H7 (cell line): Measurements from ENCODE around the gene CDK16. TPM values are rescaled to one million over a fixed set of nuclear protein-coding genes. Genes with fewer than 3 reads are reported as not detected.

Experiments
- DNase-seq: peaks from one replicate; pipeline ENCODE4 v3.0.0; 2012
- H3K27me3 ChIP-seq: 2 replicates; pipeline ENCODE4 v1.6.0; 2011; ENCODE audit warnings: mild to moderate bottlenecking, low read length; ENCODE audit not compliant: control insufficient read depth, insufficient read depth
- H3K36me3 ChIP-seq: replicated peaks from 2 replicates; pipeline ENCODE4 v1.5.1; 2011; ENCODE audit warnings: low read length; ENCODE audit not compliant: control insufficient read depth, insufficient read depth
- H3K4me3 ChIP-seq: 2 replicates; pipeline ENCODE4 v1.5.1; 2011; ENCODE audit warnings: low read depth, mild to moderate bottlenecking, control low read depth, low read length, moderate library complexity; ENCODE audit not compliant: insufficient read depth
- total RNA-seq: library from RNA; depleted of rRNA; stranded (reverse); fragments of >200 nt; shearing (Covaris generic); gene quantifications from 2 replicates; pipeline ENCODE4 v1.2.3, GENCODE V29; 2014

CDK16 gene
- total RNA-seq, 1 experiment from 2014 or later: 227 TPM

DNA sequence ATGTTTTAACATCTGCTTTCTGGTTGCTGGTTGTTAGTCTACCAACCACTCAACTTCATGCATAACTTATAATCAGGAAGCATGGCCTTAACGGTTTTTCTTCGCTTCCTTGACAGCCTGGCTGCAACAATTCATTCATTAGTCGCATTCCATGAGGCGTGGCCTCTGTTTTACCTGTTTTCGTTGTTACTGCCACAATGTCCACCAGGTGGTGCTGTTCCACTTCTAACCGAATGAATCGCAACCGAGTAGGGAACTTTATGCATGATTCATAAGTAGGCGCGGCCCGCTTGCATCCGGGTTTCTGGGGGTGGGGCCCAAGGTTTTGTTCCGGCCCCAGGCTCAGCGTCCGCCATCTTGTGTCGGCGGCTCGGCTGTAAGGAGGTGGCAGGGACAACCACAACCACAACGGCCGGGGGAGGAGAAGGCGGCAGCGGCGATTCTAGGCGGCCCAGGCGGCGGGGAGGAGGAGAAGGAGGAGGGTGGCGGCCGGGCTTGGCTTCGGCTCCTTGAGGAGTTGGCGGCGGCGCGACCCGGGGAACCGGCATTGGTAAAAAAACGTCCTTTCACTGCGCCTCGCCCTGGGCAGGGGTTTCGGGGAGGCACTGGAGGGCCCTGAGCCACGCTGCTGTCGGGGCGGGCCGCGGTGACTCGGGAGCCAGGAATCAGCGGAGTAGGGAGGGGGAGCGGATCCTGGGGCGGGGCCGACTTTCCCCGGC, 24.8 kb upstream of the CDK16 start, which contains the start of gene UBA1:
Gene UBA1 (plus strand): TSS at position 355 of the 719 bp plus-strand sequence. CDS start 4,974 bp downstream, outside the sequence.
- peaks cover 4% of the 10 kb centered on the region for H3K27me3 ChIP-seq
- DNase-seq: peak; percentile 96
- H3K4me3 ChIP-seq: peak within 1 kb of the TSS; percentile 97
- H3K36me3 ChIP-seq: peaks cover 22% of the 10 kb centered on the region

DNA sequence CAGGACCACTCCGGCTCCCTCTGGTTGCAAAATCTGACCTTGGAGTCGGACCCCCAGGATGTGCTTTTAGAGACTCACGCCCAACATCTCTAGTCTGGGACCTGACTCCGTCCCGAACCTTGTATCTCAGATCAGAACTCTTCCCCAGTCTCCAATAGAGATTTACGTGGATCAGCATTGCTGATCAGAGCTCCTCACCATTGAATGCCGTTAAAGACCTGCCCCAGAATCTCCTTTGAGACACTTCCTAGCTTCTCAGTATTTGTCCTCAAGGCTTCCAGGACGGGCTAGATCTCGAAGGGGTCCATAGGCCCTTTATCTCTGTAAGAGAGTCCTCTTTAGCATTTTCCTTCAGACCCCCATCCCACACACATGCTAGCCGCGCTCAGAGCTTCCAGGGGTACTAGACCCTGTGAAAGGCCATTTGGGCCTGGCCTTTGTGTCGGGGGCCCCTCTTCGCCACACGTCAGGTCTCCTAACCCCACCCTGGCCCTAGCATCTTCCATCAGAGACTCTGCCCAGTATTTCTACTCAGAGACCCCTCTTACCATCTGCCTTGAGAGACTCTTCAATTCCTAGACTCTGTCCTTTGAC, 24.2 kb upstream of the CDK16 start:
- H3K27me3 ChIP-seq: peaks cover 4% of the 10 kb centered on the region

GRCh38 chrX:47196098-47196497, 22.4 kb upstream of the CDK16 start:
- no peak for DNase-seq
- Histone ChIP-seq H3K27me3 (peaks cover 2% of the 10 kb centered on the region), H3K4me3 (0 out of 2 replicates have a peak overlapping the region, but pooled peaks have one; percentile 1), H3K36me3 (peaks cover 44% of the 10 kb centered on the region)

More for the DNA sequence above, 24.2 kb upstream of the CDK16 start:
- Histone ChIP-seq H3K4me3 (peak overlapping the region; percentile 97), H3K36me3 (peaks cover 29% of the 10 kb centered on the region)
- no peak for DNase-seq

GRCh38 chrX:47197526-47197925, 21.0 kb upstream of the CDK16 start:
- Histone ChIP-seq H3K4me3 (no peak overlapping the region; the same call in 1 of the 2 replicates), H3K36me3 (peaks cover 58% of the 10 kb centered on the region), H3K27me3 (no peaks in the 10 kb centered on the region)
- DNase-seq: no peak

DNA sequence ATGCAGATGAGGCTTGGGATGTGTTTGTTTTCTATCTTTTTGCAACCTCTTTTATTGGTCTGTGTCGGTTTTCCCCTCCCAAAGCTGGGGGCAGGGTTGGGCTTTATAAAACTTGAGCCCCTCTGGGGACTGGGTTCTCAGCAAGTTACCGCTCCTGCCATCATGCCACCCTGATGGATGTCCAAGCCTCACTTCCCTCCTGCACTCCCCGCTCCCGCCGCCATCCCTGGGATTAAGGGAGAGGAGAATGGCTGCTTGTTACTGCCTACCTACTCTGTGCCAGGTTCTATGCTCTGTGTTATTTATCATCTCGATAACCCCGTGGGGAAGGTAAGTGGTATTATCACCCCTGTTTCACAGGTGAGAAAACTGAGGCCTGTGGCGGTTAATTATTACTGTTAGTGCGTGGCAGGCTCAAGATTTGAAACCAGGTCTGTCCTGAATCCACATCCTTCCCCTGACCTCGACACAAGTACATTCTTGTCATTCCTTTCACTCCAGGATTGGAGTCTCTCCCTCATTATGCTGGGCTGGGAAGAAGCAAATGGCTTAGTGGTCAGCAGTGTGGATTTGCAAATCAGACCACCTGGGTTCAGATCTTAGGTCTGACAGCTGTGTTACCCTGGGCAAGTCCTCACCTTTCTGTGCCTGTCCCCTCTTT, 20.3 kb upstream of the CDK16 start:
- peak; percentile 61 for DNase-seq
- no peaks in the 10 kb centered on the region for H3K27me3 ChIP-seq
- H3K4me3 ChIP-seq: no peak overlapping the region; the same call in 1 of the 2 replicates
- peaks cover 64% of the 10 kb centered on the region for H3K36me3 ChIP-seq

GRCh38 chrX:47198687-47199080, 19.8 kb upstream of the CDK16 start:
- no peak overlapping the region for H3K4me3 ChIP-seq
- H3K27me3 ChIP-seq: no peaks in the 10 kb centered on the region
- no peak for DNase-seq
- H3K36me3 ChIP-seq: peaks cover 66% of the 10 kb centered on the region

- H3K4me3 ChIP-seq: no peak overlapping the region
- DNase-seq: no peak
- H3K27me3 ChIP-seq: no peaks in the 10 kb centered on the region
- peaks cover 67% of the 10 kb centered on the region for H3K36me3 ChIP-seq
These were observed 19.2 kb upstream of the CDK16 start for GRCh38 chrX:47199286-47199685.

- H3K27me3 ChIP-seq: no peaks in the 10 kb centered on the region
- no peak overlapping the region for H3K4me3 ChIP-seq
- H3K36me3 ChIP-seq: peaks cover 77% of the 10 kb centered on the region
- no peak for DNase-seq
These were observed 17.9 kb upstream of the CDK16 start for GRCh38 chrX:47200385-47201150.

DNA sequence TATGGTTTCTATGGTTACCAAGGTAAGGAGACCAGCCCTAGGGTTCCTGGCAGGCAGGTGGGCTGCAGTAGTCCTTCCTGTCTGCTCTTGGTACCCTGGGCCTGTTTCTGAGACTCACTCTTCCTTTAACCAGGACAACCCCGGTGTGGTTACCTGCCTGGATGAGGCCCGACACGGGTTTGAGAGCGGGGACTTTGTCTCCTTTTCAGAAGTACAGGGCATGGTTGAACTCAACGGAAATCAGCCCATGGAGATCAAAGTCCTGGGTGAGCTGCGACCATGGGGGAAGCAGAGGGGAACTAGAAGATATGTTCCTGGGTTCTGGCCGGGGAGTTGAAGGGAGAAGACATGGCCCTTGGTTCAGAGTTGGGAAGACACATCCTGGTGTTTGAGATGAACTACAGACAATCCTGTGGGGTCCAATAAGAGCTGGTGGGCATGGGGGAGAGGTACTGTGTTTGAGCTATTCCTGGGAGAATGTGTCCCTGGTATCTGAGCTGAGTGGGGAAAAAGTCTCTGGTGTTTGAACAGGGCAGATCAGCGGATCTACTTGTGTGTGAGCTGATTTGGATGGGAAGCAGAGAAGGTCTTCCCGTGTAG, 17.0 kb upstream of the CDK16 start:
- H3K4me3 ChIP-seq: no peak overlapping the region
- DNase-seq: no peak
- no peaks in the 10 kb centered on the region for H3K27me3 ChIP-seq
- peaks cover 80% of the 10 kb centered on the region for H3K36me3 ChIP-seq

GRCh38 chrX:47202316-47202715, 16.2 kb upstream of the CDK16 start:
- H3K27me3 ChIP-seq: no peaks in the 10 kb centered on the region
- peaks cover 78% of the 10 kb centered on the region for H3K36me3 ChIP-seq
- H3K4me3 ChIP-seq: no peak overlapping the region
- DNase-seq: no peak

DNA sequence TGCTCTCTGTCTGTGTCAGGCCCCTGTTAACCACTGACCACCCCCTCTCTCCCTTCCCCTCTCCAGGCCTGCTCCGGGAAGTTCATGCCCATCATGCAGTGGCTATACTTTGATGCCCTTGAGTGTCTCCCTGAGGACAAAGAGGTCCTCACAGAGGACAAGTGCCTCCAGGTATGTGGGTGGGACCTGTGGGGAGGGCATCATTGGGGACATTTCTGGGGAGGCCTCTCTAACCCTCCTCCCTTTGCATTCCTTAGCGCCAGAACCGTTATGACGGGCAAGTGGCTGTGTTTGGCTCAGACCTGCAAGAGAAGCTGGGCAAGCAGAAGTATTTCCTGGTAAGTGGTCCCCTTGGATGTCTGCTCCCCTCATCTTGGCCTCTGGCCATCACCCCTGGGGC, 15.6 kb upstream of the CDK16 start:
- Histone ChIP-seq H3K27me3 (no peaks in the 10 kb centered on the region), H3K36me3 (peaks cover 79% of the 10 kb centered on the region), H3K4me3 (no peak overlapping the region)
- DNase-seq: no peak

DNA sequence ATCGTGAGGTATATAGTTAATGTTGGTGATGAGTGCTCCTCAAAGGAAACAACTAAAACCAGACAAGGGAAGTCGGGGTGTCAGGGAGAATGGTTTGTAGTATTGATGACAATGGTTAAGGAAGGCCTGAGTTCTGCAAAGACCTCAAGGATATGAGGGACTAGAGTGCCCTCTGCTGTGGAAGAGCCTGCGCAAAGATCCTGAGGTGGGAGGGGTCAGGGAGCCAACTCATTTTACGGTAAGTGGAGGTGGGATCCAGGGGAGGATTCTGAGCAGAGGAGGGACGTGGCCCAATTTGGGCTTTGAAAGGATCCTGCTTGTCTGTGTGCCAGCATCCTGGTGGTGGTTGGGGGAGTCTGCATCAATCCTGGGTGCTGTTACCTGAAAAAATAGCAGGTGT, 13.5 kb upstream of the CDK16 start:
- DNase-seq: peak; percentile 67
- Histone ChIP-seq H3K36me3 (peaks cover 85% of the 10 kb centered on the region), H3K4me3 (no peak overlapping the region), H3K27me3 (no peaks in the 10 kb centered on the region)

- no peak for DNase-seq
- Histone ChIP-seq H3K4me3 (no peak overlapping the region), H3K27me3 (no peaks in the 10 kb centered on the region), H3K36me3 (peaks cover 85% of the 10 kb centered on the region)
These were observed 12.2 kb upstream of the CDK16 start for GRCh38 chrX:47206316-47206715.

DNA sequence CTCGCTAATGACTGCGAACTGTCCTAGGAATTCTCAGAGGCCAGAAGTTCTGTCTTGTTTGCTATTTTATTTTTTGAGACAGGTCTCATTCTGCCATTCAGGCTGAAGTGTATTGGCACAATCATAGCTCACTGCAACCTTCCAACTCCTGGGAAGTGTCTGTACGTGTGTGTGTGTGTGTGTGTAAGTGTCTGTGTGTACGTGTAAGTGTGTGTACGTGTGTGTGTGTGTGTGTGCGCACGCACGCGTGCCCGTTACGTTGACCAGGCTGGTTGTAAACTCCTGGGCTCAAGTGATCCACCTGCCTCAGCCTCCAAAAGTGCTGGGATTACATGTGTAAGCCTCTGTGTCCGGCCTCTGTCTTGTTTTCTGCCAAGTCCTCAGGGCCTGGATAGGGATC, 10.4 kb upstream of the CDK16 start:
- Histone ChIP-seq H3K36me3 (peaks cover 83% of the 10 kb centered on the region), H3K4me3 (no peak overlapping the region), H3K27me3 (no peaks in the 10 kb centered on the region)
- DNase-seq: no peak
